ENCODE measurements around the gene TNS4.
"Not testable (repeated sequence)": the region's sequence is repeated elsewhere in the genome, so short reads cannot be mapped to it uniquely, and the experiment has no call there.

The TNS4 gene, protein sequence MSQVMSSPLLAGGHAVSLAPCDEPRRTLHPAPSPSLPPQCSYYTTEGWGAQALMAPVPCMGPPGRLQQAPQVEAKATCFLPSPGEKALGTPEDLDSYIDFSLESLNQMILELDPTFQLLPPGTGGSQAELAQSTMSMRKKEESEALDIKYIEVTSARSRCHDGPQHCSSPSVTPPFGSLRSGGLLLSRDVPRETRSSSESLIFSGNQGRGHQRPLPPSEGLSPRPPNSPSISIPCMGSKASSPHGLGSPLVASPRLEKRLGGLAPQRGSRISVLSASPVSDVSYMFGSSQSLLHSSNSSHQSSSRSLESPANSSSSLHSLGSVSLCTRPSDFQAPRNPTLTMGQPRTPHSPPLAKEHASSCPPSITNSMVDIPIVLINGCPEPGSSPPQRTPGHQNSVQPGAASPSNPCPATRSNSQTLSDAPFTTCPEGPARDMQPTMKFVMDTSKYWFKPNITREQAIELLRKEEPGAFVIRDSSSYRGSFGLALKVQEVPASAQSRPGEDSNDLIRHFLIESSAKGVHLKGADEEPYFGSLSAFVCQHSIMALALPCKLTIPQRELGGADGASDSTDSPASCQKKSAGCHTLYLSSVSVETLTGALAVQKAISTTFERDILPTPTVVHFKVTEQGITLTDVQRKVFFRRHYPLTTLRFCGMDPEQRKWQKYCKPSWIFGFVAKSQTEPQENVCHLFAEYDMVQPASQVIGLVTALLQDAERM

DNA sequence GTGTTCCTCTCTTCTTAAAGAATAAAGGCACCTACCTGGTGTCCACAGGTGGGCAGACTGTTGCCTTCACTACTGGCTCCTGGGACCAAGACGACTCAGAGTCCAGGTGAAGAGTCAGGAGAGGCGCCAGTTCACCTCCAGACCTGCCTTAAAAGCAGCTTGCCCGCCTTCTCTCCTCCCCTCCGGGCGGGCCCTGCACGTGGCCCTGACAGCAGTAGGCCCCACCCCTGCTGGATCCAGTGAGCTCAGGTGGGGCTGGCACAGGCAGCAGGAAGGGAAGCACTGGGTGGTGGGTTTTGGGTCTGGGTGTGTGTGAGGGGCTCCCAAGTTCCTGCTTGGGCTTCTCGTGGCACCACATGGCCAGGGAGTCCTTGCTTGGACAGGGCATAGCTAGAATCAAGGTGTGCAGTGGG is at the start of gene TNS4:
TSS of gene TNS4 (minus strand) at position 125 of the 413 bp plus-strand sequence. CDS start 5,198 bp downstream, outside the sequence.
- DNase-seq = no peak

DNA sequence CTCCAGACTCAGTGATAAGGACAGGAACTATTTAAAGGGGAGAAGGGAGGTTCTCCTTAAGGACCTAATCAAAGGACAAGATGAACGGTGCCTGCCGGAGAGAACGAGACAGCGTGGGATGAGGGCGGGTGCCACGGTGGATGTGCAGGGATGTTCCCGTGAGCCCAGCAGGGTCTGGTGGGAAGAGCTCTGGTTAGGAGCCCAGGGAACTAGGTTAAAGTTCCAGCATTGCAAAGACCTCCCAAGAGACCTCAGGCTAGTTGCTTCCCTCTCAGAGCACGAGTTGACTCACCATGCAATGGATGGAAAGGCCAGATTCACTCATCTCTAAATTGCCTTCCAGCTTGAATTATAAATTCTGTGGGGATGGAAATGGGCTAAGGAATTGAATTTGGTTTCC is 49.2 kb upstream of the TNS4 start:
- DNase-seq = no peak

DNA sequence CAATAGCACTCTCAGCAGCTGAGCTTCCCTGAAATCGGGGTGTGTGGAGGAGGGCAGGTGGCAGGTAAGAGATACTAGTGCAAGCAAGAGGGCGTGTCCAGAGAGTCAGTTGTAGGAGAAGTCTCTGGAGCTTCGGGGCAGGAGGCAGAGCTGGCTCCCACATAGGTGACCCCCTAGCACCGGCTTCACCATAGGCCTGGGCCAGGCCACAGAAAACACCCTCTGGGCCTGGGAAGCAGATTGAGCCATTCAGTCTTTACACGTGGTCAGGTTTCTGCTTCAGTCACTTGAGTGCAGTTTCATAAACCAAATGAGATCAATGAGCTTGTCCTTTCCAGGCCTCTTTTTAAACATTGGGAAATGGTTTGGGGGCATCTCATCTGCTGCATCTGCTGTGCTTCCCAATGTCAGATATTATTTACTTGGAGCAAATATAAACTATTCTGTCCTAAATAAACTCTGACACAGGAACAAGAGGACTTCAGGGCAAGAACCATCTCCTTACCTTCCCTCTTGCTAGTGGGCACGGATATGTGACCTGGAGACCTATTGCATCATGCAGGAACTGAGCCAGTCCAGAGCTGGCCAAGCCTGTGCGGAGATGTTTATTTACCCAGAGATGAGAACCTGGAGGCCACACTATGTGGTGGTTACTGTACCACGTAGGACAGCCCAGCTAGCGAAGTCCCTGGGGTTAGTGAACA is 47.7 kb upstream of the TNS4 start:
- peak; percentile 8 for DNase-seq

- DNase-seq = no peak
Measured at GRCh38 chr17:40548491-40548981, 47.1 kb upstream of the TNS4 start.

GRCh38 chr17:40547785-40548478 is 46.5 kb upstream of the TNS4 start:
- DNase-seq = no peak

DNA sequence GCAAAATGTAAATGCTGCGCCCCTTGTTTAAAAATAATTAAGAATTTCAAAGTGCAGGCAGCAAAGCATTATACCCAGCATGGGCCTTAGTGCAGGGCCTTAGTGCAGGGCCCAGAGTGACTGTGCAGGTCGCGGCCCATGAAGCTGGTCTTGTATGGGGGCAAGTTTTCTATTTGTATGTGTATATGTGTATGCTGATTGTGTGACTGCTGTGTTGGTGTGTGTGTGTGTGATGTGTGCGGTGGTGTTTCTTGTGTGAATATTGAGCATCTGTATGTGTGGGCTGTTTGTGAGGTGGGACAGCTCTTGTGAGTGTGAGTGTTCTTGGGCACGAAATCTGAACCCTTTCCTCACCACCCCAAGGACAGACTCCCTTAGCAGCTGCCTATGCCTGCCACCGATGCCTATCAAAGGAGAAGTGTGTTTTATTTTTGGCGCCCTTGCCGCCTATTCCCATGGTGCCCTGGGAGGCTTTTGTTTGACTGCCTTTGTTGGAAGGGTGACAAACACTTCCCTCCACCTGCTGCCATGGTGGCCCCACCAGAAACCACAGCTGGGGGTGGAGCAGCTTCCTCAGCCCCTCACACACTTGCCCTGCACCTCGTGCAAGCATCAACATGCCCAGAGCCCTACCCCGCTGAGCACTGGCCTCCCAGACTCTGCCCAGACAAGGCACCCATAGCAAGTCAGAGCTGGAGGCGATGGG is 45.8 kb upstream of the TNS4 start:
- peak; percentile 59 for DNase-seq

DNA sequence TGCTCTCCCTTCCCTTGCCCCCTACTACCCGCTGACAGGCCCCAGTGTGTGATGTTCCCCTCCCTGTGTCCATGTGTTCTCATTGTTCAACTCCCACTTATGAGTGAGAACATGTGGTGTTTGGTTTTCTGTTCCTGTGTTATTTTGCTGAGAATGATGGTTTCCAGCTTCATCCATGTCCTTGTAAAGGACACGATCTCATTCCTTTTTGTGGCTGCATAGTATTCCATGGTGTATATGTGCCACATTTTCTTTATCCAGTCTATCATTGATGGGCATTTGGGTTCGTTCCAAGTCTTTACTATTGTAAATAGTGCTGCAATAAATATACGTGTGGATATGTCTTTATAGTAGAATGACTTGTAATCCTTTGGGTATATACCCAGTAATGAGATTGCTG is 45.1 kb upstream of the TNS4 start:
- DNase-seq = not testable (repeated sequence)

DNA sequence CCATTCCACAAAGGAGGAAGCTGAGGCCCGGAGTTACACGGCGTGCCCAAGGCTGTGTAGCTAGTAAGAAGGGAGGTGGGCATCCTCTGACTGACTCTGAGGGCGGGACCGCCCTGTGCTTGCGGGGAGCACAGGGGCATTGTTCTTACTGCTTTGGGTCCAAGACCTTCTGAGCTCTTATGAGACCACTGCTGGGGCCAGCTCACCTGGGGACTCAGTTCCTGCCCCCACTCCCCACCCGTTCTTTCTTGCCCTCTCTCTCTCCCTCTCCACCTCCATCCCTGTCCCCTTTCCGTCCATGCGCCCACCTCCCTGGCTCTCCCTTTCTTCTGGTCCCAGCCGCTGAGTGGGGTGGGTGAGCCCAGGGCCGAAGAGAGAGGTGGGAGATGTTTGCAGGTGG is 44.2 kb upstream of the TNS4 start:
- peak; percentile 7 for DNase-seq

GRCh38 chr17:40542558-40543411 is 41.4 kb upstream of the TNS4 start:
- DNase-seq = peak; percentile 42

- no peak for DNase-seq
Measured at GRCh38 chr17:40541873-40542557, 40.6 kb upstream of the TNS4 start.

GRCh38 chr17:40541060-40541872 is 39.8 kb upstream of the TNS4 start:
- DNase-seq = peak; percentile 63

DNA sequence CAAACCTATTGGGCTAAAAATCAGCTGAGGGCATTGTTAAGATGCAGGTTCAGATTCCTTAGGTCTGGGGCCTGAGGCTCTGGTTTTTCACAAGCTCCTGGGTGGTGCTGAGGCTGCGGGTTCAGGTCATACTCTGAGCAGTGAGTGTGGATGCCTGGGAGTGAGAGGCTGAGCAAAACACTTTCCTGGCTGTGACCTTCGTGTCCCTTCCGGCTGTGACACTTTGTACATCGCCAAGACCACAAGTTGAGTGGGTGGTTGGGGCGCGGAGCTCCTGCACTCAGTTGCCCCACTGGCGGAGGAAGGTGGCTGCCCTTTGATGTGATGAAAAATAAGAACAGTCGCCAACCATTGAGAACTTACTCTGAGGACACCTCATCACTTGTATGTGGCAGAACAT is 39.0 kb upstream of the TNS4 start:
- peak; percentile 46 for DNase-seq

GRCh38 chr17:40539711-40540411 is 38.4 kb upstream of the TNS4 start:
- DNase-seq = no peak

- no peak for DNase-seq
Measured at GRCh38 chr17:40538936-40539705, 37.7 kb upstream of the TNS4 start.

DNA sequence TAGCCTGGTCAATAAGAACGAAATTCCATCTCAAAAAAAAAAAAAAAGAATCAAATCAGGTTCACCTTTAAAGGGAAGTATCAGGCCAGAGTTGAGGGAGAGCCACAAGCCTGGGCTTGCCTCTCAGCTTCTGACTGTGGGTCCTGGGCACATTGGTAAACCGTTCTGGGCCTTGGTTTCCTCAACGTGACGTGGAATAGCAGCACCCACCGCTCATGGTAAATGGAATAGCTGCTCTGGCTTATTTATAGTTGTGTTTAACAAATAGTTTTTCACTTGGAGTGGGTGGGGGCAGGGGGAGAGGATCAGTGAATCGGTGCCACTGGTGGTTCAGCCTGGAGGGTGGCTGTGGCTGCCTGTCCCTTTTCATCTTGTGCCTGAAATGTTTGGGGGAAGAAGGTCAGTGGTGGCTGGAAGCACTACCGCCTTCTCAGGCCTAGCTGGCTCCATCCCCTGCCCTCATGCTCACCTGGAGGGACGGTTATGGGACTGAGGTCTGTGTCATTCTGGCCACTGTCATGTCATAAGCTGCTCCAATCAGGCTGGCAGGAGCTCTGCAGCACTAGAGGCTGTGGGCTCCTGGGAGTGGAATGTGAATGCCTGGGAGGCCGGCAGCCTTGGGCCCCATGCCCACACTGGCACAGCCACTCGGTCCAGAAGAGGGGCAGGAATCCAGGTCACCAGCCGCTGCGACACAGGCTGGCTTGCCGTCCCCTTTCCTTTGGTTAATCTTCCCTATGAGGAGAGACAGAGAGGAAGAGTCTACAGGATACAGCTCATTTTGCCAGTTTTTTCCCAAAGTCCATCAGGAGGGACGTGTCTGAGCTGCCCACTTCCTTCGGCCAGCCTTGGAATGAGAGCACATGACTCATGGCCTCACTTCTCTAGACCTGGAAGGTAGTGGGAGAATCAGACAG is 36.9 kb upstream of the TNS4 start:
- no peak for DNase-seq

GRCh38 chr17:40536295-40537171 is 35.1 kb upstream of the TNS4 start:
- DNase-seq = no peak

Data from activated naive CD4-positive, alpha-beta T cell treated with anti-CD3 and anti-CD28 coated beads, Interleukin-2, amount 50 U/mL, for 16 hours (primary cell).